NCI-H524 (cell line): Measurements from ENCODE around the gene GJA10.

Experiments
- DNase-seq, 2 experiments: peaks; one replicate each; lab custom pipeline; 2025; lab: John Stamatoyannopoulos, UW

The GJA10 gene

DNA sequence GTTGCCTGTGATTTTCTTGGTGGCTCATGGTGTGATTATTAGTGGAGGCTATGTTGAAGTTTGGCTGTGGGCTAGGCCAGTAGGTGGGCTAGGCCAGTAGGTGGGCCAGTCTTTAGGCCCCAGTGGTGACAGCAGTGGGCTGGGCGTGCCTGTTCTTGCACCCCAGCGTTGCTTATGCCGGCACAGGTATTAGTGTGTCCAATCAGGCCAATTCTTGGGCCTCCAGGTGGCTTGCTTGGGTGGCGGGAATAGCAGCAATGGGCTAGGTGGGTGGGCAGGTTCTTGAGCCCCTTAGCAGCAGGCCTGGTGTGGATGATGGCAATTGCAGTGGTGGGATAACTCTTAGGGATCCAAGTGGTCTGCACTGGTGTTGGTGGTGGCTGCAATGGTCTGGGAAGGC lies 22.9 kb downstream of the GJA10 start:
- DNase-seq: no peak

DNA sequence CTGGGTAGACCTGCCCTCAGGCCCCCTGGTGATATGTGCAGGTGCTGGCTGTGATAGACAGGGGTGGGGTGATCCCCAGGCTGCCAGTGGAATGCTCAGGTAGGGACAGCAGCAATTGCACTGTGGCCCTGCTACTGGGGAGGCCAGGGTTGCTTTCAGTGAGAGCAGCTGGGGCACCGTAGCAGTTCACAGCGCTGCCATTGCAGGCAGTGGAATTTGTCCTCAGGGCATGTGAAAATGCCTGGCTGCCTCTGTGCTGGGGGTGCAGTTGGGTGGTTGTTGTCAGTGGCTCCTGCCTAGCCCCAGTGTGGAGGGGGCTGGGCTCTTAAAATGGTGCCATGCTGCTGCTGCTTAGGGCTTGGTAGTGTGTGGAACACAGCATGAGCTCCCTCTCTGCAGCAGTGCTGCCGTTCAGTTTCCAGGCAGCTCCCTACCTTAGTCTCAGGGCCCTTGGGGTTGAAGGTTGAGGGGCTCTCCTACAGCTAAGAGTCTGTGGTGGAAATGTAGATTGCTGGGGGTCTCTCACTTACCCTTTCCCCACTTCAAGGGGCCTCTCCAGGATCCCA lies 23.6 kb downstream of the GJA10 start:
- no peak for DNase-seq

- no peak for DNase-seq
These were observed 26.9 kb downstream of the GJA10 start for GRCh38 chr6:89921197-89921596.

GRCh38 chr6:89921691-89922090 lies 27.4 kb downstream of the GJA10 start:
- no peak for DNase-seq

DNA sequence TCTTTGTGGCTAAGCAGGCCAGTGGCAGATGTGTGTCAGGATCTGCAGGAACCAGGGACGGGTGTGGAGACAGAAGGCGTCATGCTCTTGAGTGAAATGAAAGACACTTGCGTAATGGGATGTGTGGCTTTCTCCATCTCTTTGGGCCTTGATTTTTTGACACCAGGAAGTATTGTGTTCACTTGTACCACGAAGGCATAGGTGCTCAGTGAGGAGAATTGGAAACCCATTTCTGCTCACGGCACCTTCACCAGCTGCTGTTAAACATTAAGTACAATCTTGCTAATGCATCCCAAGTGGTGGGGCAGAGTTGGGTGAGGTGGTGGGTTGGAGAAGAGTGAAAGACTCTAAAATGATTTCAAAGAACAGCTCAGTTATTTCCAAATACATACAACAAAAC lies 30.0 kb downstream of the GJA10 start:
- no peak for DNase-seq

DNA sequence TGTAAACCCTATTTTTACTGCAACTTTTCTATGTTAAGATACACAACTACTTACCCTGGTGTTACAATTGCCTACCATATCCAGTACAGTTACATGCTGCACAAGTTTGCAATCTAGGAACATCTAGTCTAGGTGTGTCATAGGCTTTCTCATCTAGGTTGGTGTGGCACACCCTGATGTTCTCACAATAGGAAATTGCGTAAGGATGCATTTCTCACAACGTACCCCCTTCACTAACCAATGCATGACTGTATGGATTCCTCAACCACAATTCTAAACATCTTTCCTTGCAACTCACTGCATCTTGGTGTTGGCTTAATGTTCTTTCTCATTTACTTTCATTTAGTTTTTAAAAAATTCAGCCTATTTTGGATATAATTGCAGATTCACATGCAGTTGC lies 31.6 kb downstream of the GJA10 start:
- DNase-seq: no peak

DNA sequence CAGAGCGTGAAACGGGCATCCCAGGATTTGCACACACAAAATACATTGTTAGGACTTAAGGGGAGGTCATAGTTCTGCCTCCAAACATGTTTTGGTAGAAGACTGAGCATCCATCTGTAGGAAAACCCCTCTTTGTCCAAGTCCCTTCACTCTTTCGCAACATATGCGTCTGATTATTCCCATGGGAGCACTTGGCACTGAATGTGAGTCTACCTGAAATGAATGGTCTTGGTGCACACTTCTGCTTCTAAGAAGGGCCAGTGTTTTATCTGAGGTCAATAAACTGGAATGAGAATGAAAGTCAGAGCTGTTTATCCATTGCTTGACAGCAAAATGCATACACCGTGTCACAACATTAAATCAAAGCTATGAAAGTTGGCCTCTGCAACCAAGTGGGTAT lies 33.0 kb downstream of the GJA10 start:
- peak in 1 of 2 experiments; percentile 12 for DNase-seq

DNA sequence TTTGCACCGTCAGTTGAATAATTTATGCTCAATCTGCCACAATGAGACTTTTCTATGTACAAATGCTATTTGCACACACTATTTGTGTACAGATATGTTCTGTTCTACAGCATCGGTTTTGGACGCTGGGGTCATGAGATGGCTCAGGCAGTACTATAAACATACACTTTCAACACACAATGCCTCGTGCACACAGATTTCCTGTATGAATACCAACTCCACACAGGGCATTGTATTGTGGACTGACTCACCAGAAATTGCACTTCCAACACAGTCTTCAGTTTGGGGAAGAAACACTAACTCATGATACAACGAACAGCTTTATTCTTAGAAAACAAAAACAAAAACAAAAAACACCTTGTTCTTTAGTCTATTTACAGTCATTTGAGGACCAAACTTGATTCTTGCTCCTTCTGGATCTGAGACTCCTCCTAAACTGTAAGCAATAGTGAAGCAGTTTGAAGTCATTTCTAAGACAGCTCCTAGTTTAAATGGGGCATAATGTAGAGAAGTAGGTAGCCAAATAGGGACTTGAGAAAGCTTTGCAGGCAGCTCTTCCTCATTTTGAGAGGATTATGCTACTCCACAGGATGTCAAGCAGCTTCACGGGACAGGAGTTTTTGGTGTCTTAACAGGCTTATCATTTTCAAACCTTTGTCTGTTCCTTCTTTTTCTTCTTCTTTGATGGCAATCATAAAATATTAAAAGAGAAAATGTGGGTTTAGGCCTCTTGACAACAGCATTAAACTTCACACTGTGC lies 33.7 kb downstream of the GJA10 start:
- no peak for DNase-seq

- no peak for DNase-seq
These were observed 34.3 kb downstream of the GJA10 start for GRCh38 chr6:89928604-89929003.

GRCh38 chr6:89930789-89931188 lies 36.5 kb downstream of the GJA10 start:
- no peak for DNase-seq

DNA sequence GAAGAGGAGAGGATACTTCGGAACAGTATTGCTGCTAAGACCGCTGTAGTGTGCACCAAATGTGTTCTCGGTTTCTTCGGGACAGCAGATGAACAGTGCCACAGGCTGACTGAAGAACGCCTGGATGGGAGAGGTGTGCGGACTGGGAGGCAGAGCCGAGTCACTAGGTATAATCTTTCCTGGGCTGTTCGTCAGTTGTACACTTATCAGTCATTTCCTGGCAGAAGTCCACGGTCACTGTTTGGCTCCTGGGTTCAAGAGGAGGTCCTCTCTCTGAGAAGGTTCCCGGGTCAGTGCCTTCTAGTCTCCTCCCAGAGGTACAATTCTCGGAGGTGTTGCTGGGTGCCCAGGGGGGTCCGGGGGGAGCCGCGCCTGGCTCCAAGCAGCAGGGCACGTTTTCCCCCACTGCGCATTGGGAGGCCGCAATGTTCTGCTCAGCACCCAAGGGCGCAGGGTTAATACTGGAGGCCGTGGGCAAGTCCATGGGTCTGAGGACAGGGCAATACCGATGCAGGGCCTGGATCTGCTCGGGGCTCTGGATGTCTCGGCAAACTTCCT lies 38.1 kb downstream of the GJA10 start:
- no peak for DNase-seq

DNA sequence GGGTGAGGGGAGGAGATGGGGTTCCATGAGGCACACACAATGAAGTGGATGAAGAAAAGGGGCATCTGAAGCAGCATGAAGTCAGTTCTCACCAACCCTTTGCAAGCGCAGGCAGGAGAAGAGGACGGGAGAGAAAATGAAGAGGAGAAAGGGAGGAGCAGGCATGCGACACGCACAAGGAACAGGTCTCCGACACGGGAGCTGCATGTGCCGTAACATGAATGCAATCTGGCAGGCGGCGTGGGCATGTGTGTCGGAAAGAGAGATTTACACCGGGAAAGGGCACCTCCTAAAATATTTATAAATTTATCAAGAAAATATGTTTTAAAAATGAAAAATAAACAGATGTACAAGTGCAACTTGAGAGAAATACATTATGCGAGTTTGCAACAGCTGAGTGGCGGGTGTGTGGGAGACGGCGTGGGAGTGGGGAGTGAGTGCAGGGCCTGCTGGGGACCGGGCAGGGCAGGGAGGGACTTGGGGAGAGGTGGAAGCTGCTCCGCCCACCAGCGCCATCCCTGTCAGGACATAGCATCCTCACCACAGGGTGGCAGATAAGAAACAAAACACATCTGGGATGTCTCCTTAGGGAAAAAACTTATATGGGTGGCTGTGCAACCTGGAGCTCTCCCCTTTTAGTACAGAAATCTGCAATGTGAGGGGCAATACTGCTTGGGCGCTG lies 40.6 kb downstream of the GJA10 start:
- no peak for DNase-seq

DNA sequence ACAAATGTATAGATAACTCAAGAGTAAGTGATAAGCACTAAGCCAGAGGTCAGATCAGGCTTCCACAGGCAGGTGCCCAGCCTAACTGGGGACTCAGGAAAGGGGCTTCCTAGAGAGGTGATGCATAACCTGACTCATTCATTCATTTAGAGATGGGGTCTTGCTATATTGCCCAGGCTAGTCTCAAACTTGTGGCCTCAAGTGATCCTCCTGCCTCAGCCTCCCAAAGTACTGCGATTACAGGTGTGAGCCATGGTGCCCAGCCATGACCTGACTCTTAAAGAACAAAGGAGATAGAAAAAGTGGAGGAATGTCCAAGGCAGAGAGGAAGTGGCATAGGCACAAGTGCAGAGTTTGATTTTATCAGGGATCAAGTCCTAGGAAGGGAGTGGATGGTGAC lies 41.9 kb downstream of the GJA10 start:
- DNase-seq: no peak

GRCh38 chr6:89938014-89938413 lies 43.7 kb downstream of the GJA10 start:
- DNase-seq: no peak

DNA sequence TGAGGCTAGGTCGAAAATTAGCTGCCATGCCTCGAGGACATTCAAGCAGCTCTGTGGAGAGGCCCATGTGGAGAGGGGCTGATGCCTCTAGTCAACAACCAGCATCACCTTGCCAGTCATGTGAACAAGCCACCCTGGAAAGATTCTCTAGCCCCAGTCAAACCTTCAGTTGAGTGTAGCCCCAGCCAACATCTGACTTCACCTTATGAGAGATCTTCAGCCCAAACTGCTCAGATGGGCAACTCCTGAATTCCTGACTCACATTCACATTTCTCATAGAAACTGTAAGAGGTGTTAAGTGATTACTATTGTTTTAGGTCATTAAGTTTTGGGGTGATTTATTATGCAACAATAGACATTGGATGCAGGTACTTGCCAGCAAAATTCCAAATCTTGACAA lies 44.9 kb downstream of the GJA10 start:
- no peak for DNase-seq

DNA sequence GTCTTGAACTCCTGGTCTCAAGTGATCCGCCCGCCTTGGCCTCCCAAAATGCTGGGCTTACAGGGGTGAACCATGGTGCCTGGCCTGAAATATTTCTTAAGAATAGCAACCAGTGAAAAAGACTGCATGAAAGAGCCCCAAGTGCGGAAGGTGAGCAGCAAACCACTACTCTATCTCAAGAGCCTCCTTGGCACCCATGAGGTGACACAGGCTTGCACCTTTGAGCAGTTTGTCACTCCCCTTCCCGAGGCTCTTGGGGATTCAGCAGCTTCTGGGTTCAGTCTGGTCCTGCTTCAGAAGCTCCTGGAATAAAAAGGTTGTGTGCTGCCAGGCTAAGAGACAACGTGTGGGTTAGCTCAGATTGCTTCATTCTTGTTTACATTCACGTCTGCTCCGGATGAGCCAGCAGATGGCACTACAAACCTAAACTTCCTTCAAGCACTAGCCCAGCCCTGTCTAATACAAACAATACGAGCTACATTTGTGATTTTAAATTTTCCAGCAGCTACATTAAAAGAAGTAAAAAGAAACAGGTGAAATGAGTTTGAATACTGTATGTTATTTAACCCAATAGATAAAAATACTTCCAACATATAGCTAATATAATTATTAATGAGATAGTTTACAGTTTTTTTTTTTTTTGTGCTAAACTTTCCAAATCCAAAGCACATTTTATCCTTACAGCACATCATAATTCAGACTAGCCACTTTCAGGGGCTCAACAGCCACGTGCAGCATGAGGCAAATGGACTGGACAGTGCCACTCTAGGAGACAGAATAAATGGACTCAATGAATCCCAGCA lies 46.2 kb downstream of the GJA10 start:
- DNase-seq: peak in 1 of 2 experiments; percentile 75

GRCh38 chr6:89941031-89941762 lies 46.9 kb downstream of the GJA10 start:
- DNase-seq: no peak

GRCh38 chr6:89941763-89942497 lies 47.7 kb downstream of the GJA10 start:
- DNase-seq: no peak

GRCh38 chr6:89942601-89943000 lies 48.3 kb downstream of the GJA10 start:
- DNase-seq: no peak

DNA sequence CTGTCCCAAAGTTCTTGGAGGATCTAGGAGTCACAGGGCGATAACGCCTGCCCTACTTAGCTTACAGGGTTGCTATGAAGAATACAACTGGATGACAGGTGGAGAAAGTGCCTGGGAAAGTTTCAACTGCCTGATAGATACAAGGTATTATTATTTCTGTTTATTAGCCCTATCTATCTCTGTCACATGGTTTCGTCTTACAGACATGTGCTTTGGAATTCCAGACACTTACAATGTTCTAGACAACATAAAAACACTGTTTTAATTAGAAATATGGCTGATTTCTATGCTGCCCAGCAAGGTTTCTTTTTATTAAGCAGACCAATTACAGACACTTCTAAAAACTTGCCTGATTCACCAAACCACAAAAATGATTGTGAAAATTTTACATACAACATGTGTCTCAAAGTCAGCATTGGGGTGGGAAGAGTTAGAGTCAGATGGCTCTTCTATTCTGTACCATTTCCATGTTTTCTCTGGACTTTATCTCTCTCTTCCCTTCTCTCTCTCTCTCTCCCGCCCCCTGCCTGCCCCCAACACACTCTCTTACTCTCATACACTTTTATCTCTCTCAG lies 50.0 kb downstream of the GJA10 start:
- DNase-seq: no peak
